HCT116 (cell line): Measurements from ENCODE around the gene CDCP2. TPM values are rescaled to one million over a fixed set of nuclear protein-coding genes. Genes with fewer than 3 reads are reported as not detected.

Experiments used
- ATAC-seq: fragments of 200-7000 bp; cut with Tn5 transposase; 2 replicates; pipeline ENCODE4 v1.9.1; 2020; ENCODE audit warnings: mild to moderate bottlenecking, moderate library complexity
- BruUV-seq: library from RNA; stranded (reverse); fragments of 400-500 nt; replicated peaks from 2 replicates; lab custom pipeline; 2021; lab: Mats Ljungman, UMichigan
- CTCF ChIA-PET: fragments of 300-600 bp; sonication (Branson Sonifier 250); formaldehyde crosslinking; loops from one replicate; lab custom pipeline; 2021; ENCODE audit warnings: antibody characterized with exemption; lab: Charles Lee
- POLR2A ChIA-PET: fragments of 300-600, 350-600 bp; sonication (Branson Sonifier 250); formaldehyde crosslinking; loops from one replicate; lab custom pipeline; 2021; ENCODE audit warnings: antibody characterized with exemption; lab: Charles Lee
- RAD21 ChIA-PET, 2 experiments: fragments of 300-600 bp; sonication (Branson Sonifier 250); formaldehyde crosslinking; loops; one replicate each; lab custom pipeline; 2023; ENCODE audit warnings: low total read pairs in 2 of 2; ENCODE audit not compliant: uncharacterized antibody in 2 of 2, unreplicated experiment in 2 of 2, low non-redundant PET in 1 of 2; lab: Charles Lee
- DNase-seq: peaks from one replicate; pipeline ENCODE4 v3.0.0-alpha.2; 2010; ENCODE audit warnings: low read depth, low spot score
- H2AFZ ChIP-seq: fragments of 200-600 bp; shearing (Covaris generic), sonication (generic); 2 replicates; pipeline ENCODE4 v1.6.1; 2017; ENCODE audit warnings: low read depth, mixed run types, mixed read lengths, antibody characterized with exemption, low read length; ENCODE audit not compliant: poor library complexity, severe bottlenecking
- H3K27ac ChIP-seq: 2 replicates; pipeline ENCODE4 v1.5.1; 2012; ENCODE audit warnings: low read depth, low read length
- H3K27me3 ChIP-seq: fragments of 200-600 bp; sonication (generic); 2 replicates; pipeline ENCODE4 v1.6.1; 2016; ENCODE audit warnings: mixed run types, low read length, mixed read lengths; ENCODE audit not compliant: insufficient read depth
- H3K36me3 ChIP-seq, 2 experiments: fragments of 200-500 bp in 1 of 2; fragments of 200-600 bp in 1 of 2; sonication (Bioruptor generic) in 1 of 2; sonication (generic) in 1 of 2; 2 replicates each; pipeline versions ENCODE4 v1.5.1 to v1.6.1; 2014 to 2016; ENCODE audit warnings: low read length in 2 of 2, inconsistent platforms in 1 of 2, mixed read lengths in 1 of 2, mixed run types in 1 of 2; ENCODE audit not compliant: insufficient read depth in 2 of 2, control insufficient read depth in 1 of 2
- H3K4me1 ChIP-seq, 2 experiments: fragments of 200-600 bp in 1 of 2; sonication (generic) in 1 of 2; 2 replicates each; pipeline versions ENCODE4 v1.5.1 to v1.6.1; 2012 to 2017; ENCODE audit warnings: low read length in 2 of 2, inconsistent platforms in 1 of 2, mild to moderate bottlenecking in 1 of 2, mixed read lengths in 1 of 2, mixed run types in 1 of 2, moderate library complexity in 1 of 2; ENCODE audit not compliant: insufficient read depth in 2 of 2, control insufficient read depth in 1 of 2
- H3K4me2 ChIP-seq: fragments of 200-600 bp; sonication (generic); 2 replicates; pipeline ENCODE4 v1.6.1; 2017; ENCODE audit warnings: mixed run types, low read length, mixed read lengths
- H3K4me3 ChIP-seq, 2 experiments: fragments of 200-600 bp in 1 of 2; sonication (generic) in 1 of 2; replicated peaks in 1 of 2; 2 replicates each; pipeline ENCODE4 v1.5.1; 2011 to 2016; ENCODE audit warnings: low read length in 2 of 2, control low read depth in 1 of 2, low read depth in 1 of 2, mild to moderate bottlenecking in 1 of 2, mixed read lengths in 1 of 2, mixed run types in 1 of 2
- H3K79me2 ChIP-seq: fragments of 200-600 bp; sonication (generic); 2 replicates; pipeline ENCODE4 v1.6.1; 2017; ENCODE audit warnings: mild to moderate bottlenecking, mixed run types, low read length, moderate library complexity, mixed read lengths; ENCODE audit not compliant: insufficient read depth
- H3K9ac ChIP-seq: fragments of 200-600 bp; sonication (generic); 2 replicates; pipeline ENCODE4 v1.6.1; 2016; ENCODE audit warnings: low read length, mixed read lengths
- H3K9me2 ChIP-seq: fragments of 200-600 bp; sonication (generic), shearing (Covaris generic); 2 replicates; pipeline ENCODE4 v1.6.1; 2017; ENCODE audit warnings: mixed run types, mild to moderate bottlenecking, moderate library complexity; ENCODE audit not compliant: insufficient read depth
- H3K9me3 ChIP-seq, 2 experiments: fragments of 200-500 bp in 1 of 2; fragments of 200-600 bp in 1 of 2; sonication (Bioruptor generic) in 1 of 2; sonication (generic) in 1 of 2; 2 replicates each; pipeline ENCODE4 v1.6.1; 2014 to 2017; ENCODE audit warnings: low read length in 2 of 2, mixed read lengths in 2 of 2, inconsistent platforms in 1 of 2, low read depth in 1 of 2, mild to moderate bottlenecking in 1 of 2, mixed run types in 1 of 2, moderate library complexity in 1 of 2; ENCODE audit not compliant: control insufficient read depth in 1 of 2, insufficient read depth in 1 of 2
- H4K20me1 ChIP-seq: fragments of 200-600 bp; sonication (generic), shearing (Covaris generic); 2 replicates; pipeline ENCODE4 v1.6.1; 2017; ENCODE audit warnings: mixed run types, mild to moderate bottlenecking, moderate library complexity; ENCODE audit not compliant: insufficient read depth
- CBX3 ChIP-seq: IDR thresholded peaks from 2 replicates; pipeline ENCODE4 v1.6.1; 2012; ENCODE audit warnings: low read depth
- POLR2A ChIP-seq: IDR thresholded peaks from 2 replicates; pipeline ENCODE4 v1.7.0; 2011; ENCODE audit warnings: borderline replicate concordance; ENCODE audit not compliant: insufficient read depth, insufficient read length; ENCODE audit errors: extremely low read depth
- REST ChIP-seq: IDR thresholded peaks from 2 replicates; pipeline ENCODE4 v1.6.1; 2012; ENCODE audit warnings: low read depth
- SP1 ChIP-seq: IDR thresholded peaks from 2 replicates; pipeline ENCODE4 v1.6.1; 2012; ENCODE audit warnings: low read depth
- YY1 ChIP-seq: IDR thresholded peaks from 2 replicates; pipeline ENCODE4 v1.6.1; 2011; ENCODE audit warnings: low read length, low read depth, moderate library complexity, mild to moderate bottlenecking; ENCODE audit not compliant: insufficient replicate concordance; ENCODE audit errors: extremely low read depth
- intact Hi-C: fragments of 100-400 bp; cut with micrococcal nuclease; formaldehyde crosslinking; loops from 2 replicates; pipeline ENCODE4 v1.10.0; 2022
- total RNA-seq: library from RNA; stranded (reverse); gene quantifications from one replicate; pipeline ENCODE4 v1.2.1, GENCODE V29; 2021; ENCODE audit not compliant: unreplicated experiment
- TF ChIP-seq, protein P1 (sequence below): IDR thresholded peaks from 2 replicates; pipeline ENCODE4 v1.6.1; 2012

CDCP2 gene
- total RNA-seq, 1 experiment from 2014 or later, result 0.22 TPM

DNA sequence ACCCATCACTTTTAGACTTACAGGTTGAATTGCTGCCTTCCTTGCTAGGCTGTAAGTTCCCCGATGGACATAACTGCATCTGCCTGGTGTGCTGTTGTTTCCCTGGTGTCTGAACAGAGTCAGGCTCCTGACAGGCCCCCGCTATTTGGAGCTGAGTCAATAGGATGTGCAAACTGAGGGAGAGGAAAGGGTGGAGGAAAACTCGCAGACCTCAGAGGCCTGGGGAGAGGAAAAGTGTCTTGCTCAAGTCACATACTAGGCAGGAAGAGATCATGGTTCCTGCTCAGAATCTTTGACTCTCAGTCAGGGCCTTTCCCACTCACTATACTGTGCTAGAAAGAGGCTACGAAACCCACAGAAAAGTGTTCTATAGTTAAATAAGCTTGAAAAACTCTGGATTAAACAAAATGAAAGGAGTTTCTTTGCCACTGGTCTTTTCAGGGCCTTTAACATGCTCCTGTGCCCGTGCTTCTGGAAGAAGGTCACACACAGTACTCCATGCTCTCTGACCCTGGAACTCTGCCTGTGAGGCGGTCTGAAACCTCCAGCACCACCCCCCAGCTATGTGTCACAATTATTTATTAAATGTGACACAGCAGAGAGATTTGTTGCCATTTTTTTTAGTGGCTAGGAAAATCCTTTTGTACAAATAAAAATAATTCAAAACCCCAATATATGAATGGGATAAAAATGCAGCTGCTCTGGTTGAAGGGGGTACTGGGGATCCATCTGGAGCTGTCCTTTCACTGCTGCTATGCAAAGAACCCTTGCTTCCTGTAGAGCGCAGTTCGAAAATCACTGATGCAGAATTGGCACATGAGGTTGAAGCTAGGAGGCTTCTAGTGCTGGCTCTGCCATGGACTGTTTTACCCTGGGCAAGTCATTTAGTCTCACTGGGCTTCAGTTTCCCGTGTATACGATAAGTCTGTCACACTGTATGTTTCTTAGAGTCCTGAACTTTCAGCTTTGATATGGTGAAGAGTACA is 20.1 kb upstream of the CDCP2 start:
- Histone ChIP-seq H3K9me3 (no peaks in the 10 kb centered on the region), H3K79me2 (no peaks in the 10 kb centered on the region), H3K4me2 (no peak overlapping the region), H3K27ac (no peak overlapping the region), H3K4me3 (no peak overlapping the region), H2AFZ (no peak overlapping the region), H3K36me3 (no peaks in the 10 kb centered on the region)
- intact Hi-C loops, result no loop called here
- no peak for ATAC-seq
- no peak for DNase-seq
- ChIA-PET CTCF (interaction anchor here (1.2 kb wide), 1 partner anchor 9 kb away, joined by 5 read pairs; no protein-coding TSS in a partner anchor), RAD21 (no interaction called here), POLR2A (no interaction called here)
- no TSS peak for BruUV-seq
- TF ChIP-seq YY1 (no peak), POLR2A (no peak), SP1 (no peak), REST (no peak), CBX3 (no peak)
- TF ChIP-seq, protein P1, sequence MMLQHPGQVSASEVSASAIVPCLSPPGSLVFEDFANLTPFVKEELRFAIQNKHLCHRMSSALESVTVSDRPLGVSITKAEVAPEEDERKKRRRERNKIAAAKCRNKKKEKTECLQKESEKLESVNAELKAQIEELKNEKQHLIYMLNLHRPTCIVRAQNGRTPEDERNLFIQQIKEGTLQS, result no peak
- TF ChIP-seq, all 23 proteins: peak for 0
- H4K20me1 ChIP-seq, result no peaks in the 10 kb centered on the region
- no peak overlapping the region for H3K9ac ChIP-seq
- H3K4me1 ChIP-seq, result peaks cover 0 to 5% of the 10 kb centered on the region in 2 experiments; a peak in 1 of 4 replicates
- no peaks in the 10 kb centered on the region for H3K9me2 ChIP-seq
- H3K27me3 ChIP-seq, result no peaks in the 10 kb centered on the region
